H1 (cell line): ENCODE data around the gene OTUD5. TPM values are rescaled to one million over a fixed set of nuclear protein-coding genes. Genes with fewer than 3 reads are reported as not detected.

Experiments used
- CTCF ChIA-PET: fragments of 300-600 bp; sonication (Branson Sonifier 250); formaldehyde crosslinking; loops from one replicate; lab custom pipeline; 2021; ENCODE audit not compliant: partially characterized antibody; lab: Charles Lee
- POLR2A ChIA-PET: fragments of 300-600 bp; sonication (Branson Sonifier 250); formaldehyde crosslinking; loops from one replicate; lab custom pipeline; 2021; ENCODE audit warnings: inconsistent platforms; ENCODE audit not compliant: partially characterized antibody; lab: Charles Lee
- DNase-seq, 2 experiments: peaks; one replicate each; pipeline versions ENCODE4 v3.0.0 to v3.0.0-alpha.2; 2010 to 2022; ENCODE audit warnings: low spot score in 2 of 2, low read depth in 1 of 2, mixed read lengths in 1 of 2
- FAIRE-seq: peaks from 2 replicates; lab custom pipeline; 2011; peaks lifted over from hg19 to GRCh38; lab: Jason Lieb, UNC
- H2AFZ ChIP-seq: 2 replicates; pipeline ENCODE4 v1.8.1; 2012; ENCODE audit warnings: low read length, inconsistent platforms
- H2AK5ac ChIP-seq: 2 replicates; pipeline ENCODE4 v1.6.1; 2013; ENCODE audit warnings: low read depth, low read length
- H2BK120ac ChIP-seq: replicated peaks from 2 replicates; pipeline ENCODE3; 2013; ENCODE audit warnings: low read depth, low read length, inconsistent platforms
- H2BK12ac ChIP-seq: 2 replicates; pipeline ENCODE4 v1.6.1; 2013; ENCODE audit warnings: low read depth, low read length
- H2BK15ac ChIP-seq: 2 replicates; pipeline ENCODE4 v1.6.1; 2013; ENCODE audit warnings: low read length
- H2BK20ac ChIP-seq: 2 replicates; pipeline ENCODE4 v1.6.1; 2013; ENCODE audit warnings: low read length
- H2BK5ac ChIP-seq: 2 replicates; pipeline ENCODE4 v1.6.1; 2013; ENCODE audit warnings: low read depth, low read length
- H3K14ac ChIP-seq: 2 replicates; pipeline ENCODE4 v1.6.1; 2013; ENCODE audit warnings: inconsistent platforms; ENCODE audit not compliant: insufficient read length
- H3K18ac ChIP-seq: 2 replicates; pipeline ENCODE4 v1.6.1; 2013; ENCODE audit warnings: low read length; ENCODE audit errors: extremely low read depth
- H3K23ac ChIP-seq: 2 replicates; pipeline ENCODE4 v1.6.1; 2013; ENCODE audit warnings: inconsistent platforms; ENCODE audit not compliant: insufficient read length
- H3K23me2 ChIP-seq: 2 replicates; pipeline ENCODE4 v1.6.1; 2013; ENCODE audit warnings: low read depth, low read length
- H3K27ac ChIP-seq: 2 replicates; pipeline ENCODE4 v1.6.1; 2011; ENCODE audit warnings: low read depth, low read length, inconsistent platforms
- H3K27me3 ChIP-seq, 4 experiments: replicated peaks in 1 of 4; 1 replicate in 1 of 4; 2 replicates in 3 of 4; pipeline versions ENCODE4 v1.6.1 to v1.8.1; 2011 to 2013; ENCODE audit warnings: low read length in 3 of 4, mild to moderate bottlenecking in 3 of 4, inconsistent platforms in 2 of 4, mixed read lengths in 2 of 4, moderate library complexity in 1 of 4; ENCODE audit not compliant: control insufficient read depth in 3 of 4, insufficient read depth in 3 of 4; ENCODE audit errors: extremely low read depth in 1 of 4
- H3K36me3 ChIP-seq, 4 experiments: 2 replicates each; pipeline versions ENCODE4 v1.6.1 to v1.8.1; 2011 to 2013; ENCODE audit warnings: mild to moderate bottlenecking in 4 of 4, low read length in 3 of 4, moderate library complexity in 2 of 4, control low read depth in 1 of 4, inconsistent platforms in 1 of 4; ENCODE audit not compliant: insufficient read depth in 4 of 4, control insufficient read depth in 2 of 4
- H3K4ac ChIP-seq: replicated peaks from 2 replicates; pipeline ENCODE3; 2013; ENCODE audit warnings: low read length, low read depth, mixed read lengths, inconsistent platforms; ENCODE audit not compliant: insufficient read length
- H3K4me1 ChIP-seq, 4 experiments: replicated peaks in 1 of 4; 1 replicate in 1 of 4; 2 replicates in 3 of 4; pipeline versions ENCODE4 v1.6.1 to v1.8.1; 2011 to 2013; ENCODE audit warnings: low read length in 3 of 4, inconsistent platforms in 2 of 4, mixed read lengths in 1 of 4; ENCODE audit not compliant: insufficient read depth in 4 of 4, control insufficient read depth in 3 of 4
- H3K4me2 ChIP-seq, 2 experiments: 2 replicates each; pipeline versions ENCODE4 v1.6.1 to v1.8.1; 2011 to 2013; ENCODE audit warnings: low read depth in 2 of 2, low read length in 2 of 2, control low read depth in 1 of 2, inconsistent platforms in 1 of 2, mild to moderate bottlenecking in 1 of 2; ENCODE audit not compliant: insufficient read depth in 1 of 2
- H3K4me3 ChIP-seq, 4 experiments: fragments of 200-600, 300-600 bp in 1 of 4; sonication (generic), shearing (Covaris generic), sonication (Bioruptor Twin) in 1 of 4; 2 replicates each; pipeline versions ENCODE4 v1.5.1 to v1.8.1; 2011 to 2016; ENCODE audit warnings: low read length in 4 of 4, low read depth in 3 of 4, control low read depth in 2 of 4, inconsistent platforms in 2 of 4, mild to moderate bottlenecking in 2 of 4, mixed read lengths in 1 of 4, moderate library complexity in 1 of 4; ENCODE audit not compliant: insufficient read depth in 2 of 4; ENCODE audit errors: extremely low read depth in 1 of 4
- H3K56ac ChIP-seq: replicated peaks from 2 replicates; pipeline ENCODE3; 2013; ENCODE audit warnings: low read depth, mild to moderate bottlenecking, mixed read lengths, low read length, inconsistent platforms; ENCODE audit not compliant: insufficient read length
- H3K79me1 ChIP-seq: 2 replicates; pipeline ENCODE4 v1.6.1; 2013; ENCODE audit warnings: low read depth, low read length, control low read depth
- H3K79me2 ChIP-seq, 2 experiments: 2 replicates each; pipeline versions ENCODE4 v1.6.1 to v1.8.1; 2012 to 2013; ENCODE audit warnings: low read length in 2 of 2, mild to moderate bottlenecking in 2 of 2, inconsistent platforms in 1 of 2; ENCODE audit not compliant: insufficient read depth in 2 of 2, control insufficient read depth in 1 of 2
- H3K9ac ChIP-seq, 4 experiments: replicated peaks in 1 of 4; 1 replicate in 1 of 4; 2 replicates in 3 of 4; pipeline versions ENCODE4 v1.6.1 to v1.8.1; 2011 to 2013; ENCODE audit warnings: low read depth in 3 of 4, low read length in 3 of 4, control low read depth in 2 of 4, mild to moderate bottlenecking in 2 of 4, moderate library complexity in 2 of 4, inconsistent platforms in 1 of 4; ENCODE audit errors: extremely low read depth in 1 of 4
- H3K9me3 ChIP-seq, 2 experiments: 2 replicates each; pipeline versions ENCODE4 v1.6.1 to v1.8.1; 2012 to 2013; ENCODE audit warnings: mild to moderate bottlenecking in 2 of 2, moderate library complexity in 2 of 2, control low read depth in 1 of 2, inconsistent platforms in 1 of 2, low read depth in 1 of 2, low read length in 1 of 2, mixed read lengths in 1 of 2; ENCODE audit not compliant: insufficient read depth in 2 of 2
- H4K20me1 ChIP-seq, 2 experiments: replicated peaks in 1 of 2; 2 replicates each; pipeline versions ENCODE3 to v1.8.1; 2011 to 2013; ENCODE audit warnings: inconsistent platforms in 2 of 2, low read length in 2 of 2, mild to moderate bottlenecking in 1 of 2; ENCODE audit not compliant: insufficient read depth in 2 of 2, control insufficient read depth in 1 of 2
- H4K5ac ChIP-seq: 2 replicates; pipeline ENCODE4 v1.6.1; 2013; ENCODE audit warnings: low read length, low read depth, mixed read lengths, inconsistent platforms; ENCODE audit not compliant: insufficient read length
- H4K8ac ChIP-seq: 2 replicates; pipeline ENCODE4 v1.8.0; 2013; ENCODE audit warnings: mild to moderate bottlenecking, moderate library complexity, low read length, inconsistent platforms; ENCODE audit not compliant: insufficient read depth; ENCODE audit errors: extremely low read depth
- H4K91ac ChIP-seq: replicated peaks from 2 replicates; pipeline ENCODE3; 2013; ENCODE audit warnings: low read length, mixed read lengths, inconsistent platforms; ENCODE audit not compliant: insufficient read length
- BCL11A ChIP-seq, 2 experiments: IDR thresholded peaks; one replicate each; pipeline ENCODE4 v1.6.1; 2011; ENCODE audit warnings: low read depth in 2 of 2, low read length in 2 of 2, mild to moderate bottlenecking in 2 of 2
- CHD2 ChIP-seq: IDR thresholded peaks from 2 replicates; pipeline ENCODE4 v1.6.1; 2012; ENCODE audit warnings: low read length, improper control_type of control experiment
- CTBP2 ChIP-seq: IDR thresholded peaks from 2 replicates; pipeline ENCODE4 v1.7.0; 2011; ENCODE audit warnings: borderline replicate concordance, mild to moderate bottlenecking, moderate library complexity, mixed read lengths, low read length; ENCODE audit not compliant: insufficient read depth, insufficient read length
- EGR1 ChIP-seq: IDR thresholded peaks from 2 replicates; pipeline ENCODE4 v1.6.1; 2011; ENCODE audit warnings: low read depth, low read length, borderline replicate concordance
- HDAC6 ChIP-seq: IDR thresholded peaks from one replicate; pipeline ENCODE4 v1.7.1; 2012; ENCODE audit warnings: low read depth, mild to moderate bottlenecking, inconsistent platforms, low read length, moderate library complexity
- POLR2A ChIP-seq, 2 experiments: IDR thresholded peaks; 1 replicate in 1 of 2; 2 replicates in 1 of 2; pipeline ENCODE4 v1.6.1; 2011; ENCODE audit warnings: low read depth in 2 of 2, low read length in 2 of 2, mild to moderate bottlenecking in 2 of 2; ENCODE audit errors: control extremely low read depth in 1 of 2
- POLR2AphosphoS5 ChIP-seq: IDR thresholded peaks from 2 replicates; pipeline ENCODE4 v1.6.1; 2011; ENCODE audit warnings: low read depth, low read length
- SAP30 ChIP-seq: fragments of 300-600 bp; sonication (generic); IDR thresholded peaks from 2 replicates; pipeline ENCODE4 v1.7.1; 2012; ENCODE audit warnings: low read length, moderate library complexity, mild to moderate bottlenecking, inconsistent platforms; ENCODE audit not compliant: insufficient read depth, insufficient replicate concordance
- SIX5 ChIP-seq: IDR thresholded peaks from 2 replicates; pipeline ENCODE4 v1.6.1; 2011; ENCODE audit warnings: mild to moderate bottlenecking, low read depth, low read length
- TCF12 ChIP-seq: IDR thresholded peaks from 2 replicates; pipeline ENCODE4 v1.6.1; 2011; ENCODE audit warnings: low read depth, mild to moderate bottlenecking, low read length
- WGBS, 2 experiments: shearing (Covaris generic) in 1 of 2; methylation state at CpG; one replicate each; pipeline versions ENCODE4 v1.1.6 to v1.1.7; 2013 to 2015; ENCODE audit warnings: low lambda C conversion rate in 2 of 2, mixed read lengths in 2 of 2, inconsistent platforms in 1 of 2, low coverage in 1 of 2, missing lambda C conversion rate in 1 of 2; ENCODE audit not compliant: insufficient replicate concordance in 2 of 2, insufficient coverage in 1 of 2, insufficient read length in 1 of 2; ENCODE audit errors: extremely low coverage in 1 of 2, missing lambda C conversion rate in 1 of 2; 5-methylcytosine and 5-hydroxymethylcytosine counted together
- polyA plus RNA-seq, 7 experiments: library from polyadenylated mRNA; depleted of rRNA in 3 of 7; stranded (reverse) in 5 of 7; unstranded in 2 of 7; fragments of >200 nt in 5 of 7; fragments of 200-250 nt in 2 of 7; gene quantifications; 1 replicate in 5 of 7; 2 replicates in 1 of 7; 4 replicates in 1 of 7; pipeline versions ENCODE4 v1.2.1 to v1.2.3, GENCODE V29; 2011 to 2013; ENCODE audit warnings: missing spikeins in 2 of 7, mixed read lengths in 2 of 7
- total RNA-seq: library from RNA; stranded (reverse); fragmentation: NEBNext Ultra II Directional; extraction: Animal tissue kit (Norgen Biotek cat#: 25700); gene quantifications from 2 replicates; pipeline ENCODE4 v1.2.1, GENCODE V29; 2021

Gene OTUD5
- total and polyA plus RNA-seq, 2 of the 8 experiments (the other 6 are each of a cell fraction or from before 2014, with no cell fraction given) = 46.3 to 53.5 TPM

DNA sequence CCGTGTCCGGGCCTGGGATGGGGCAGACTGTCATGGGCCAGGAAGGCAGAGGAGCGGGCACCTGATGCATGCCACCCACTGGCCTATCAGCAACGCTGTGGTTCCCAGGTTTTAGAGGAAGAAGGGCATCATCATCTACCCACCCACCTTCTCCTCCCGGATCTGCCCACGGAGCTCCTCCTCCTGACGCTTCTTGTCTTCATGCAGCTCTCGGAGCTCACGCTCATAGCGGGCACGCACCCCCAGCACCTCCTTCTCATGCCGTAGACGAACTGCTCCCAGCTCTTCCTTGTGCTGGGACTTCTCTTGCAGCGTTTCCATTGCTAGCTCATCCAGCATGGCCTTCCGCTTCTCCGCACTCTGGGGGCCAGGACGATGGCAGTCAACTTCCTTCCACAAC lies 25.7 kb upstream of the OTUD5 start:
- FAIRE-seq = no peak
- H3K79me1 ChIP-seq = no peaks in the 10 kb centered on the region
- WGBS, 2 experiments = 98% methylated on average over 9 of the region's 17 CpGs; no CpG with 5 or more reads in 1 of the 2 experiments

More for the DNA sequence above, 25.7 kb upstream of the OTUD5 start:
- Histone ChIP-seq H3K27me3 (no peaks in the 10 kb centered on the region), H2BK120ac (no peak overlapping the region), H2BK15ac (no peak overlapping the region), H3K23me2 (no peaks in the 10 kb centered on the region), H4K5ac (no peak overlapping the region), H3K4me2 (no peak overlapping the region), H2AFZ (no peak overlapping the region), H3K18ac (no peak overlapping the region), H3K9ac (no peak overlapping the region), H3K9me3 (no peaks in the 10 kb centered on the region), H4K91ac (no peak overlapping the region), H3K36me3 (peaks cover 4 to 58% (median 32%) of the 10 kb centered on the region in 4 experiments; a peak in 6 of 8 replicates), H3K4me1 (no peaks in the 10 kb centered on the region), H4K8ac (no peak overlapping the region), H3K4ac (no peak overlapping the region), H3K27ac (no peak overlapping the region), H3K23ac (no peak overlapping the region), H3K79me2 (no peaks in the 10 kb centered on the region), H4K20me1 (peaks cover 0 to 2% of the 10 kb centered on the region in 2 experiments), H3K4me3 (no peak overlapping the region), H3K14ac (no peak overlapping the region), H3K56ac (no peak overlapping the region), H2BK12ac (no peak overlapping the region), H2AK5ac (no peak overlapping the region), H2BK5ac (no peak overlapping the region), H2BK20ac (no peak overlapping the region)
- POLR2A ChIA-PET = interaction anchor here (1.2 to 3.7 kb wide), 4 partner anchors 8 to 12 kb away, joined by 4 to 15 read pairs (median 8); partner anchors contain the start of gene KCND1
- DNase-seq = no peak
- TF ChIP-seq HDAC6 (no peak), EGR1 (no peak), SAP30 (no peak), CHD2 (no peak), TCF12 (no peak), CTBP2 (no peak), POLR2A (IDR thresholded peaks at IDR 0.05; ENCODE audit: control extremely low read depth in 1 of 2, low read depth in 2 of 2, low read length in 2 of 2) (no peak), SIX5 (no peak), POLR2AphosphoS5 (no peak), BCL11A (IDR thresholded peaks at IDR 0.05; ENCODE audit: low read depth in 2 of 2, low read length in 2 of 2) (no peak)
- CTCF ChIA-PET = no interaction called here
